AG04450 (cell line): ENCODE measurements around the gene CHRNB1. TPM values are rescaled to one million over a fixed set of nuclear protein-coding genes. Genes with fewer than 3 reads are reported as not detected.
A peak's percentile ranks its signal among the peaks of the same experiment; 100 is the strongest.
"Not testable (repeated sequence)": the region's sequence is repeated elsewhere in the genome, so short reads cannot be mapped to it uniquely, and the experiment has no call there.

Source experiments
- CTCF ChIA-PET: fragments of 300-600, 350-600 bp; formaldehyde crosslinking; extraction: SDS; loops from one replicate; lab custom pipeline; 2022; ENCODE audit warnings: antibody characterized with exemption, inconsistent platforms; lab: Charles Lee
- POLR2A ChIA-PET: fragments of 350-600 bp; formaldehyde crosslinking; extraction: SDS; loops from one replicate; lab custom pipeline; 2021; ENCODE audit warnings: antibody characterized with exemption, inconsistent platforms; lab: Yijun Ruan, JAX
- DNase-seq: peaks from one replicate; pipeline ENCODE4 v3.0.0-alpha.2; 2011; ENCODE audit warnings: low read depth, low spot score
- H3K27ac ChIP-seq: one replicate; pipeline ENCODE4 v1.5.1; 2012; ENCODE audit warnings: low read depth, low read length, control low read depth
- H3K27me3 ChIP-seq: one replicate; pipeline ENCODE4 v1.6.0; 2012; ENCODE audit warnings: low read length; ENCODE audit not compliant: control insufficient read depth, insufficient read depth
- H3K4me3 ChIP-seq: 2 replicates; pipeline ENCODE4 v1.5.1; 2011; ENCODE audit warnings: mild to moderate bottlenecking, low read depth, low read length, control low read depth
- H3K9me3 ChIP-seq: 2 replicates; pipeline ENCODE4 v1.5.1; 2012; ENCODE audit warnings: low read length; ENCODE audit not compliant: control insufficient read depth, insufficient read depth
- polyA plus RNA-seq: library from polyadenylated mRNA; depleted of rRNA; stranded (reverse); fragments of >200 nt; gene quantifications from 2 replicates; pipeline ENCODE4 v1.2.3, GENCODE V29; 2011
- TF ChIP-seq, protein P1 (sequence below): IDR thresholded peaks from 2 replicates; pipeline ENCODE4 v1.5.1; 2011; ENCODE audit warnings: low read depth, low read length, control low read depth, inconsistent platforms

The CHRNB1 gene
- polyA plus RNA-seq, 1 experiment: 6.3 TPM

DNA sequence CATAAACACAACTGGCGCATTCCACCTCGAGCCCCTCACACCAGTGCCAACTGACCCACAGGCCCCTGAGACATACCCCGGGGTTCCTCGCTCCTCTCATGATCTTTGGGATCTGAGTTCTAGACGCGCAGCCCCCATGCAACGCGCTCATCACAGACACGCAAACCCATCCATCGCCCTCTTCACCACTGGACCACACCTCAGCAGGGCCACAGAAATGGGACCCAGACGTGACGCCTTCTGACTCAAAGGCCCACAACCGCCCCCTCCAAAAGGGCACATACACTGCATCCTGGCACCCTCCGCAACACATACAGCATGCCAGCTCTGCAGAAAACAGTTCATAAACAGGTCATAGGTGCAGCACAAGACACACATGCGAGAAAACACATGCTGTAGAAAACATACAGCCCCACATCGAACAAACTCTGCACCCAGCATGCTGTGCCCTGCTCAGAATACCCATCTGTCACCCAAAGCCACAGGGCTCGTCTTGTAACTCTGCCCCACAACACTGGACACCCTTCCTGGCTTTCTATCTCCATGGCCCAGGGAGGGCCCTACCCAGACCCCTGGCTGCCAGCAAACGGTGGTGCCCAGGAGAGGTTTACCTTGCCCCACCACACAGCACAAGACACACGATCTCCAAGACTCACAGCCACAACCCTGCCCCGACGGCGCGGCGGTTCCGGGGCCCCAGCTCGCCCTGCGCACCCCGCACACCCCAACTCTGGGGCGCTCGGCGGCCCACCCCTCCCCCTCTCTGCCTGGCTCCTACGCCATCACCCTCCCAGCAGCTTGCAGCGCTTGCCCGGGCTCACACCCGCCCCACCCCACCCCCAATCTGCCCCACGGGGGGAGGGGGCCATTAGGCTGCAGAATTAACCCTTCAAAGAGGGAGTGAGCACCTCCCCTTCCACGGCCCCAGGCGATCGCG lies 33.7 kb downstream of the CHRNB1 start:
- POLR2A ChIA-PET: interaction anchor here (0.7 to 2.6 kb wide), 8 partner anchors 10 to 128 kb away, joined by 3 to 6 read pairs (median 4); no protein-coding TSS in a partner anchor
- DNase-seq: no peak
- no peaks in the 10 kb centered on the region for H3K27me3 ChIP-seq
- H3K9me3 ChIP-seq: no peaks in the 10 kb centered on the region
- CTCF ChIA-PET: no interaction called here
- H3K4me3 ChIP-seq: peak overlapping the region; percentile 80
- TF ChIP-seq, protein P1, sequence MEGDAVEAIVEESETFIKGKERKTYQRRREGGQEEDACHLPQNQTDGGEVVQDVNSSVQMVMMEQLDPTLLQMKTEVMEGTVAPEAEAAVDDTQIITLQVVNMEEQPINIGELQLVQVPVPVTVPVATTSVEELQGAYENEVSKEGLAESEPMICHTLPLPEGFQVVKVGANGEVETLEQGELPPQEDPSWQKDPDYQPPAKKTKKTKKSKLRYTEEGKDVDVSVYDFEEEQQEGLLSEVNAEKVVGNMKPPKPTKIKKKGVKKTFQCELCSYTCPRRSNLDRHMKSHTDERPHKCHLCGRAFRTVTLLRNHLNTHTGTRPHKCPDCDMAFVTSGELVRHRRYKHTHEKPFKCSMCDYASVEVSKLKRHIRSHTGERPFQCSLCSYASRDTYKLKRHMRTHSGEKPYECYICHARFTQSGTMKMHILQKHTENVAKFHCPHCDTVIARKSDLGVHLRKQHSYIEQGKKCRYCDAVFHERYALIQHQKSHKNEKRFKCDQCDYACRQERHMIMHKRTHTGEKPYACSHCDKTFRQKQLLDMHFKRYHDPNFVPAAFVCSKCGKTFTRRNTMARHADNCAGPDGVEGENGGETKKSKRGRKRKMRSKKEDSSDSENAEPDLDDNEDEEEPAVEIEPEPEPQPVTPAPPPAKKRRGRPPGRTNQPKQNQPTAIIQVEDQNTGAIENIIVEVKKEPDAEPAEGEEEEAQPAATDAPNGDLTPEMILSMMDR: no peak
- peak overlapping the region; percentile 96 for H3K27ac ChIP-seq

DNA sequence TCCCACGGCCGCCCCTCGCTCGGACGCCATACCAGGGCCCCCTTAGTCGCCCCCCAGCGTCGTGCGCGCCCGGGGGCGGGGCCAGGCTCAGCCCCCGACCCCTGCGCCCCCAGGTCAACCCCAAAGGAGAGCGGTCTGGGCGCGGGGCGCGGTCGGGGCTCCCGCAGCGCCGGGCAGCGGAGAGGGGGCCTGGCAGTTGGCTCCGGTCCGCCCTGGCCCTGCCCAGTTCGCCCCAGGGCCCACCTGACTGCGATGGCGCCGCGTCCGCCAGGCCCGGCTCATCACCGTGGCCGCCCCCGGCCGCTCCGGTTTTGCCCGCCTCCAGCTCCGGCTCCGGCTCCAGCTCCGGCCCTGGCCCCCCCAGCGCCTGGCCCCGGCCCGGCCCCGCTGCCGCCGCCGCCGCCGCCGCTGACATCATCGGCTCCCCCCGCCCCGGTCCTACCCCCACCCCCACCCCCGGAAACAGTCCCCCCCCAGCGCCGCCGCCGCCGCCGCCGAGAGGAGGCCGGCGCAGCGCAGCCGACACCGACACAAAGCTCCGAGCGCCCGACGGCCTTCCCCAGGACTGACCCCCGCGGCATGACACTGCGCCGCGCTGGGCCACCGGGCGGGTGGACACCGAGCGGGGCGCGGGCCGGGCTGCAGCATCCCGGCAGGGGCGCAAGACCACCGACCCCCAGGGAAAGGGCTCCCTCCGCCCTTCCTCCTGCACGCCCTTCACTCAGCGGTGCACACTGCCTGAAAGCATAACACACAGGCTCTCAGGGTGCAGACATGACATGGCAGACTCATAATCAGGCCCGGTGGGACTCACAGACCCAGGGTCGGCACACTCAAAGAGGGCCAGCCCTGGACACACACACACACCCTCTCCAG lies 34.6 kb downstream of the CHRNB1 start, which contains the start of gene ZBTB4:
ZBTB4 (minus strand) TSS at position 419 of the 876 bp plus-strand sequence. CDS start 12,830 bp downstream, outside the sequence.
- ChIA-PET CTCF (no interaction called here), POLR2A (interaction anchor here (0.6 to 2.6 kb wide), 8 partner anchors 11 to 128 kb away, joined by 3 to 6 read pairs (median 3); partner anchors contain the start of gene TMEM256)
- TF ChIP-seq, protein P1: no peak
- no peak for DNase-seq
- Histone ChIP-seq H3K27ac (peak within 1 kb of the TSS; percentile 96), H3K27me3 (no peaks in the 10 kb centered on the region), H3K4me3 (peak within 1 kb of the TSS; percentile 80), H3K9me3 (no peaks in the 10 kb centered on the region)

DNA sequence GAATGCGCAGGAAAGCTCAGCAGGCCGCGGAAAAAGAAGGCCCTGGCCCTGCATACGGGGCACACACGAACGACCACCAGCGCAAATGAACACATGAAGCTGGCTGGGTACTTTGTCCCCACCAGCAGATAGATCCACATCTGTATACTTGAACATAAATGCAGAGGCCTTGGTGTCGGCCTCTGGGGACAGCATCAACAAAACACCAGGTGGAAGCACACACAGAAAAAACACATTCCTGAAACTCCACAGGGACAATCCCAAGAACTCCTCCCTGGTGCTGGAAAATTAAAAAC lies 35.2 kb downstream of the CHRNB1 start:
- ChIA-PET POLR2A (interaction anchor here (0.6 to 2.6 kb wide), 7 partner anchors 12 to 129 kb away, joined by 3 to 6 read pairs (median 3); partner anchors contain the start of gene TMEM256), CTCF (interaction anchor here (0.5 kb wide), 1 partner anchor 125 kb away, joined by 3 read pairs; the partner anchor contains the start of gene TMEM95)
- DNase-seq: no peak
- no peaks in the 10 kb centered on the region for H3K27me3 ChIP-seq
- peak overlapping the region; percentile 67 for H3K4me3 ChIP-seq
- H3K9me3 ChIP-seq: no peaks in the 10 kb centered on the region
- TF ChIP-seq, protein P1: no peak
- peak overlapping the region; percentile 65 for H3K27ac ChIP-seq

DNA sequence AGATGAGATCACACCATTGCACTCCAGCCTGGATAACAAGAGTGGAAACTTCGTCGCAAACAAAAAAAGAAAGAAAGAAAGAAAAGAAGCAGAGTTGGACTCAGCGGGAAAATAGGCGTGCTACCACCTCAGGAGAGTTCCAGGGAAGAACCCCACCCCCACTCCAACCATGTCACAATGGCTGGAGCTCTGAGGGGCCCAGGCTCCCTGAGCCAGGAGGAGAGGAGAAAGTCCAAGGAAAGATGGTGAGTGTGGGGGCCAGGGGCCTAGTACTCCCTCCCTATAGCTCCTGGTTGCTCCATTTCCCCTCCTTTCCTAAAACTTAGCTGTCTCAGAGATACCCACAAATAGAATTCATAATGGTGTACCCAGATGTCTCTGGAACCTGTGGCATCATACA lies 36.4 kb downstream of the CHRNB1 start, which contains the start of gene SLC35G6:
SLC35G6 (plus strand) TSS at position 172 of the 400 bp plus-strand sequence; CDS start at position 243, 71 bp downstream.
- H3K4me3 ChIP-seq: peak within 1 kb of the TSS; percentile 67; the same call in 1 of the 2 replicates
- DNase-seq, H3K9me3 ChIP-seq, CTCF ChIA-PET, POLR2A ChIA-PET, H3K27me3 ChIP-seq: not testable (repeated sequence)
- peak within 1 kb of the TSS; percentile 65 for H3K27ac ChIP-seq

DNA sequence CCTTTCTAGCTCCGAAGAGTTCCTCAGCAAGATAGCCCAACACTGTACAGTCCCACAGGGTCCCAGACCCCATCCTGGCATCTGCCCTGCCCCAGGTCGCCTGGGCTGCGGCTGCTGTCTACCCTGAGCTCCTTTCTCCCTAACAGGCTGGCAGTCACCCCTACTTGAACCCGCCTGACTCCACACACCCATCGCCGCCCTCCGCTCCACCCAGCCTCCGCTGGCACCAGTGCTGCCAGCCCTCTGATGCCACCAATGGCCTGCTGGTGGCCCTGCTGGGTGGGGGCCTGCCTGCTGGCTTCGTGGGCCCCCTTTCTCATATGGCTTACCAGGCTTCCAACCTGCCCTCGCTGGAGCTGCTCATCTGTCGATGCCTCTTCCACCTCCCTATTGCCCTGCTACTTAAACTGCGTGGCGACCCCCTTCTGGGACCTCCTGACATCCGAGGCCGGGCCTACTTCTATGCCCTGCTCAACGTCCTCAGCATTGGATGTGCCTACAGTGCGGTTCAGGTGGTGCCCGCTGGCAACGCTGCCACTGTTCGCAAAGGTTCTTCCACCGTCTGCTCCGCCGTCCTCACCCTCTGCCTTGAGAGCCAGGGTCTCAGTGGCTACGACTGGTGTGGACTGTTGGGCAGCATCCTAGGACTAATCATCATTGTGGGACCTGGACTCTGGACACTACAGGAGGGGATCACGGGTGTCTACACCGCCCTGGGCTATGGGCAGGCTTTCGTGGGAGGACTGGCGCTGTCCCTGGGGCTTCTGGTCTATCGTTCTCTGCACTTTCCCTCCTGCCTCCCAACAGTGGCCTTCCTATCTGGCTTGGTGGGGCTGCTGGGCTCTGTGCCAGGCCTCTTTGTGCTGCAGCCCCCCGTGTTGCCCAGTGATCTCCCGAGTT lies 37.2 kb downstream of the CHRNB1 start:
- H3K9me3 ChIP-seq, H3K27me3 ChIP-seq, DNase-seq, POLR2A ChIA-PET, H3K27ac ChIP-seq, CTCF ChIA-PET, H3K4me3 ChIP-seq: not testable (repeated sequence)

DNA sequence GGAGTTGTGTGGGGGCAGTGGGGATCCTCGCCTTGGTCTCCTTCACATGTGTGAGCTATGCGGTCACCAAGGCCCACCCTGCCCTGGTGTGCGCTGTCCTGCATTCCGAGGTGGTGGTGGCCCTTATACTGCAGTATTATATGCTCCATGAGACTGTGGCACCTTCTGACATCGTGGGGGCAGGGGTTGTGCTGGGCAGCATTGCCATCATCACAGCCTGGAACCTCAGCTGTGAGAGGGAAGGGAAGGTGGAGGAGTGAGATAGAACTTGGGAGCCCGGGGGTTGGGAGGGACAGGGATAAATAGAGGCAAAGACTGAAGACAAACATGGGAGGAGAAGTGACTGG lies 37.9 kb downstream of the CHRNB1 start:
- CTCF ChIA-PET, H3K27me3 ChIP-seq, POLR2A ChIA-PET, DNase-seq, H3K9me3 ChIP-seq: not testable (repeated sequence)
- Histone ChIP-seq H3K27ac (peak overlapping the region; percentile 100), H3K4me3 (peak overlapping the region; percentile 92)
